ENCODE data around the gene RBM4.

RBM4 gene

DNA sequence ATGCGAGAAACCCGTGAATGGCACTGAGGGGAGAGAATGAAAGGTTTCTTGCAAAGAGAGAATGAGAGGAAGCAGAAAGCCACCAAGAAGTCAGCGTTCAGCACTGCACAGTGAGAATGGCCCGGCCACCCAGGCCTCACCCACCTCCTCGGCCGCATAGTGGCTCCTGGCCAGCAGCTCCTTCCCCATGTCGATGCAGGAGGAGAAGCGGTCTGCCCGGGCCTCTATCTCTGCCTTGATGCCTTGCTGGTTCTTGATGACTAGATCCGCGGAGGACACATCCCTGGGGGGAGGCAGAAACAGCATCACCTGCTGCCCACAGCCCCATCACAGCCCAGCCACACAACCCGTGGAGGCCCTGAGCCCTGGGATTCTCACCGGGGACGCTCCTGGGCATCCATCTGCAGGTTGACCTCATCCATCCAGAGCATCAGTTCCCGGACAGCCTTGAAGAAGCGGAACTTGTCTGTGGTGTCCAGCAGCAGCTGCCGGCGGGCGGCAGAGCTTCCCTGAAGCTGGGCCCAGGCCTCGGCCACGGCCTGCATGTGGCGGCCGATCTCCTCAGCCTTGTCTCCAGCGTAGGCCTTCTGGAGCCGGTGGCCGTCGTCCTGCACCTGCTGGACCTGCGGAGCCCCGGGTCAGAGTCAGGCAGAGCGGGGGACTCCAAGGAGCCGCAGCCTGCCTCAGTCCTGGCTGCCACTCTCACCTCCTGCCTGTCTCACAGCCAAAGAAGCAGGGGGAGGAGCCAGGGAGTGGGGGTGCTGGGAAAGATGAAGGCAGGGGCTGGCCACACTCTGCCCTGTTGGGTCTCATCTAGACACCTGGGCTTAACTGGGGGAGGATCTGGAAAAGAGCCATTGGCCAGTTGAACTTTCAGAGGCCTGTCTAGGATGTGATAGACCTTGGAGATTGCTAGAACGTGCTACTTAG, 51.4 kb downstream of the RBM4 start:
- DNase-seq (ENCODE audit: low spot score) = no peak

DNA sequence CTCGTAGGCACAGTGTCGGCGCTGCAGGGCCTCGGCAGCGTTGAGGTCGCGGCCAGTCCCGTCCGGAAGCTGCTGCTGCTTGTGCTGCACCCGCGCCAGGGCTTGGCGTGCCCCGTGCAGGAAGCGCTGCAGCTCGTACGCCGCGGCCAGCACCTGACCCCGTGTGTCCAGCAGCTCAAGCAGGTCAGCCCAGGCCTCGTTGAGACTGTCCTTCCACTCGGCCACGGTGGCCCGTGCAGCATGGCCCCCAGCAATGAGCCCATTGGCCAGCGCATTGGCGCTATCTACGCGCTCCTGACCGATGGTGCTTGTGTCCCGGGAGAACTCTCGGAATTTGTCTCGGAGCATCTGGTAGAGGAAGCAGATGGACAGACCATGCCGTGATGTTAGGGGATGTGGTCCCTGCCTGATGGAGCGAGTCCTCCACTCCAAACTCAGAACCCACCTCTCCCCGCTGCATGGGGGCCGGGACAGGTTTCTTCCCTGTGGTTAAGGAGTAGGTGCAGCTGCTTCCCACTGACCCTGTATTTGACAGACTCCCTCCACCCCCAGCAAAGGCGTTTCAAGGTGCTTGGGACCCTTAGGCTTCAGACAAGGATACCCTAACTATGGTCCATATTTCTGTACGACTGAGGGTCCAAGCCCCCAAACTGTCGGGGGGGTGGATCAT, 52.9 kb downstream of the RBM4 start:
- no peak for DNase-seq (ENCODE audit: low spot score)

GRCh38 chr11:66692446-66692845, 53.9 kb downstream of the RBM4 start:
- DNase-seq (ENCODE audit: low spot score) = no peak

- DNase-seq (ENCODE audit: low spot score) = no peak
Observed at GRCh38 chr11:66692871-66693331, 54.4 kb downstream of the RBM4 start.

DNA sequence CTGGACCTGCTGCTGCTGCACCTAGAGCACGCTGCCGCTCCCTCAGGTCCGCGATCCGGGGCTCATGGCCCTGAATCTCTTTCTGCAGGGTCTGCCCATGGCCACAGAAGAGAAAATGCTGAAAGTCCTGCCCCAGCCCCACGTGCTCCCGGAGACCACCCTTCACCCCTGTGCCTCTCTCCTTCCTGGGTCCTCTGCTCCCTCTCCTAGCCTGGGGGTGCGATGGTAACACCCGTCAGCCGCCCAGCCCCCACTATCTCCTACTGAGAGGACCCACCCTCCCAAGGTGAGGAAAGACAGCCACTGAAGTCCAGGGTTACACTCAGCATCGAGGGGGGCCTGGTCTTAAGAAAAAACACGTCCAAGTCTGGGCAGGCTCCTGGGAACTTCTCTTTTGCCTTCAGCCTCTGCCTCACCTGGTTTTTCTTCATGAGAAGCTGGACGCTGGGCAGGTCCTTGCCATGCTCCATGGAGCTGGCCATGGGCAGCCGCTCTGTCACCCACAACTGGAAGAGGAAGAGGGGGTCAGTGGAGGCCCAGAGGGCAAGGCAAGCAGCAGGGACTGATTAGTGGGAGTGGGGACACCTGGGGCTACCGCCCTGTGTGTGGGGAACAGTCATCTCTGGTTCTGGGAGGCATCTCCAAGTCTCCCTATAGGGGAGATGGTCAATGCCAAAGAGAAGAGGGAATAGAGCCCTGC, 55.0 kb downstream of the RBM4 start:
- DNase-seq (ENCODE audit: low spot score) = no peak

DNA sequence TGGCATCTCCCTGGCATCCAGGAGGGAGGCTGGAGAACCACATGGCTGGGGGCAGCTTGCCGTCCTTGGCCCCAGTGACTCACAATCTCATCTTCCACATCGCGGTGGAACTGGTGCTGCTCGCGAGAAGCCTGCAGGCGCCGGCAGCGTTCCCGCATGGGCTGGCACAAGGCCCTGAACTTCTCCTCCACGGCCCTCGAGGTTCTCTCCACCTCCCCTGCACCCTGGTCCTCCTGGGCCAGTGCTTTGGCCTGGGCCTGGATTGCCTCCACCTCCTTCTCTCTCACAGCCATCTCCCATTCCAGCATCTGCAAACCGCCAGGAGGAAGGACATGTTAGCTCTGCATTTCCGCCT, 55.5 kb downstream of the RBM4 start:
- no peak for DNase-seq (ENCODE audit: low spot score)

DNA sequence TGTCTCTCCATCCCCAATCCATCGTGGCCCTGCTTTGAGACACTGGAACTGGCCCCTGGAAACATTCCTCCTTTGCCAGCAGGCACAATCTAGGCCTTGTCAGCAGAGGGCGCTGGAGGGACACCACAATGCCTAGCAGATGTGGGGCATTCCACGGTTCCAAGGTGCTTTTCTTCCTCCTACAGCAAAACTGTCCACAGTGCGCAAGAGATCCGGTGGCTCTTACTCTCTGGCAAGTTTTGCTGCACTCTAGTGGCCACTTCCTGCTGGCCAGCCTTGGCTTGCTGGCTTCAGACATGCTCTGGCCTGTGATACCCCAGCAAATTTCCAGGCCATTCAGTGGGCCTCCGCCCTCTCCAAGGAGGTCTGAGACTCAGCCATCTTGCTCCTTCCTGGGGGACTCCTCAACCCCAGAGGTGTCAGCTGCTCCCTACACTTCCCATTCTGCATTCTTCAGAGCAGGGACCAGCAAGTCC, 56.3 kb downstream of the RBM4 start:
- DNase-seq (ENCODE audit: low spot score) = peak; percentile 97

Measured in kidney capillary endothelial cell (primary cell).